Stimulated activated naive B cell treated with anti-CD40 and anti-IgM and Interleukin-4, amounts not matched to agents 10 μg/mL and 1 μg/mL and 100 μg/mL, for 72 hours (primary cell): ENCODE results near the gene RALB.
"Not testable (repeated sequence)": the region's sequence is repeated elsewhere in the genome, so short reads cannot be mapped to it uniquely, and the experiment has no call there.

ENCODE experiments used
- ATAC-seq, 2 donors: fragments of 150-1000 bp; cut with Tn5 transposase; replicated peaks; 2 replicates each; pipeline ENCODE4 v1.10.0; 2021; ENCODE audit warnings: moderate library complexity in 1 of 2
- DNase-seq: peaks from one replicate; pipeline ENCODE4 v3.0.0; 2021
- H3K27ac Mint-ChIP-seq: one replicate; pipeline ENCODE4 v1.8.0; 2022; ENCODE audit warnings: mild to moderate bottlenecking, mixed read lengths
- H3K27me3 Mint-ChIP-seq, 2 donors: one replicate each; pipeline ENCODE4 v1.8.0; 2022; ENCODE audit warnings: mixed read lengths in 2 of 2
- H3K36me3 Mint-ChIP-seq, 2 donors: one replicate each; pipeline ENCODE4 v1.8.0; 2022; ENCODE audit warnings: mixed read lengths in 2 of 2, mild to moderate bottlenecking in 1 of 2
- H3K4me1 Mint-ChIP-seq, 2 donors: one replicate each; pipeline ENCODE4 v1.8.0; 2022; ENCODE audit warnings: mixed read lengths in 2 of 2, mild to moderate bottlenecking in 1 of 2
- H3K4me3 Mint-ChIP-seq, 2 donors: one replicate each; pipeline ENCODE4 v1.8.0; 2022; ENCODE audit warnings: mild to moderate bottlenecking in 2 of 2, mixed read lengths in 2 of 2, moderate library complexity in 1 of 2
- H3K9me3 Mint-ChIP-seq, 2 donors: one replicate each; pipeline ENCODE4 v1.8.0; 2022; ENCODE audit warnings: mixed read lengths in 2 of 2, mild to moderate bottlenecking in 1 of 2

Gene RALB

GRCh38 chr2:120231564-120231973 lies 21.1 kb upstream of the RALB start:
- H3K9me3 Mint-ChIP-seq = no peaks in the 10 kb centered on the region
- peak overlapping the region; percentile 90 to 93 for H3K4me3 Mint-ChIP-seq
- no peaks in the 10 kb centered on the region for H3K27me3 Mint-ChIP-seq
- peaks cover 35 to 70% of the 10 kb centered on the region in 2 donors for H3K4me1 Mint-ChIP-seq
- DNase-seq = no peak
- peak; percentile 22 to 32 for ATAC-seq
- peak overlapping the region; percentile 94 for H3K27ac Mint-ChIP-seq
- H3K36me3 Mint-ChIP-seq = peaks cover 3 to 4% of the 10 kb centered on the region in 2 donors

GRCh38 chr2:120231974-120232635 lies 20.5 kb upstream of the RALB start:
- peaks cover 34 to 65% of the 10 kb centered on the region in 2 donors for H3K4me1 Mint-ChIP-seq

DNA sequence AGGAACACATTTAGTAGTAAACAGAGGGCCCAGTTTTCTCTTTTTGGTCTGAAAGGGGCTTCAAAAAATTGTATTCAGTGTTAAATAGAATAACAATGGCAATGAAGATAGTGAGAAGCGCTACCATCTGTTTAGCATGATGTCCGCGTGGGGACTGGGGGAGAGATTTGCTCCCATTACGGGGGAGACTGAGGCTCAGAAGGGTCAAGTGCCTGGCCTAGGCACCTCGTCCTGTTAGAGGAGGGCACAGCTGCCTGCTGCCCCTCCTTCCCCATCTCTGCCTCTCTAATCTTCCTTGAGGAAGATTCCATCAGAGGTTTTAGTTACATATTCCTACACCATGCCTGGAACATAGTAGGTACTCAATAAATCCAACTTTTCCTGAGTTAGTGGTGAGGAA lies 19.4 kb upstream of the RALB start:
- H3K4me3 Mint-ChIP-seq = peak overlapping the region in 1 of 2 donors; percentile 90
- peaks cover 24 to 53% of the 10 kb centered on the region in 2 donors for H3K4me1 Mint-ChIP-seq
- ATAC-seq = no peak
- peaks cover 3 to 4% of the 10 kb centered on the region in 2 donors for H3K36me3 Mint-ChIP-seq
- DNase-seq = no peak
- peak overlapping the region; percentile 94 for H3K27ac Mint-ChIP-seq
- no peaks in the 10 kb centered on the region for H3K9me3 Mint-ChIP-seq
- H3K27me3 Mint-ChIP-seq = peaks cover 0 to 8% of the 10 kb centered on the region in 2 donors

More at GRCh38 chr2:120231974-120232635, 20.5 kb upstream of the RALB start:
- ATAC-seq = peak; percentile 92 to 93
- Mint-ChIP-seq H3K4me3 (peak overlapping the region; percentile 90 to 93), H3K27me3 (peaks cover 0 to 4% of the 10 kb centered on the region in 2 donors), H3K27ac (peak overlapping the region; percentile 94), H3K9me3 (no peaks in the 10 kb centered on the region), H3K36me3 (peaks cover 3 to 4% of the 10 kb centered on the region in 2 donors)
- peak; percentile 69 for DNase-seq

GRCh38 chr2:120235158-120235557 lies 17.5 kb upstream of the RALB start:
- not testable (repeated sequence) for H3K27me3 Mint-ChIP-seq

DNA sequence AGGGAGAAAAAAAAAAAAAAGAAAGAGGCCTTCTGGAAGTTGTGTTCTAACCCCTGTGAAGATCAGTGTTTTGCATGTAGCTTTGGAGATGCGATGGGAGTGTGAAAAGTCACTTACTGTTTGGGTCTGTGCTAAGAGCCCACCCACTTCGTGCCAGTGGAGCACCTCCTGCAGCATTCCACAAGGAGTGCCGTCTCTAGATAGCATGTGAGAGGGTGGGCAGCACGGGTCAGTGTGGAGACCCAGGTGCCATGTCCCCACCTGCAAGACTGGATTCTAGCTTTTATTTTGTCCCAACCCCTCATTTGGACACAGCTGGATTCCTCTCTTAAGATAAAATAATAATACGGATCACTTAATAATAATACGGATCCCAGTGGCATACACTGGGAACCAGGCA lies 17.0 kb upstream of the RALB start:
- peaks cover 16 to 32% of the 10 kb centered on the region in 2 donors for H3K4me1 Mint-ChIP-seq
- ATAC-seq = no peak
- H3K27me3 Mint-ChIP-seq = peaks cover 0 to 8% of the 10 kb centered on the region in 2 donors
- H3K4me3 Mint-ChIP-seq = no peak overlapping the region
- H3K36me3 Mint-ChIP-seq = peaks cover 0 to 1% of the 10 kb centered on the region in 2 donors
- no peak overlapping the region for H3K27ac Mint-ChIP-seq
- no peak for DNase-seq
- no peaks in the 10 kb centered on the region for H3K9me3 Mint-ChIP-seq

More at GRCh38 chr2:120235158-120235557, 17.5 kb upstream of the RALB start:
- H3K36me3 Mint-ChIP-seq, H3K27ac Mint-ChIP-seq, ATAC-seq, H3K9me3 Mint-ChIP-seq, H3K4me3 Mint-ChIP-seq, DNase-seq: not testable (repeated sequence)
- H3K4me1 Mint-ChIP-seq = peaks cover 16 to 36% of the 10 kb centered on the region in 2 donors

DNA sequence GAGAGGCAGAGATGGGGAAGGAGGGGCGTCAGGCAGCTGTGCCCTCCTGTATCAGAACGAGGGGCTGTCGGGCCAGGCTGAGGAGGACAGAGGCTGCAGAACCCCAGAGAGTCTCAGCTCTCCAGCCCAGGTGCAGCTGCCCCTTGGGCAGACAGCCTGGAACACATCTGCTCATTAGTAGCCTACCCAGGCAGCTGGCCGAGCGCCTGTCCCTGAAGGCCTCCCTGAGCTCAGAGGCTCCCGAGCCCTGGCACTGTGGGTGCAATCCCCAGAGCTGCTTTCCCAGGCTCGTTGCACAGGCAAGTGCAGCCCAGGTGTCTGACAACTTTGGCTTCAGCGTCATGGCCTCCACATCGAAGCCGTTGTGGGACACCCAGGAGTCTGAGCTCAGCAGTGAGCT lies 16.3 kb upstream of the RALB start:
- H3K36me3 Mint-ChIP-seq = peaks cover 0 to 1% of the 10 kb centered on the region in 2 donors
- H3K4me3 Mint-ChIP-seq = no peak overlapping the region
- DNase-seq (no peak), ATAC-seq (no peak)
- H3K4me1 Mint-ChIP-seq = peaks cover 11 to 25% of the 10 kb centered on the region in 2 donors
- H3K9me3 Mint-ChIP-seq = no peaks in the 10 kb centered on the region
- H3K27me3 Mint-ChIP-seq = peaks cover 0 to 8% of the 10 kb centered on the region in 2 donors
- H3K27ac Mint-ChIP-seq = no peak overlapping the region

DNA sequence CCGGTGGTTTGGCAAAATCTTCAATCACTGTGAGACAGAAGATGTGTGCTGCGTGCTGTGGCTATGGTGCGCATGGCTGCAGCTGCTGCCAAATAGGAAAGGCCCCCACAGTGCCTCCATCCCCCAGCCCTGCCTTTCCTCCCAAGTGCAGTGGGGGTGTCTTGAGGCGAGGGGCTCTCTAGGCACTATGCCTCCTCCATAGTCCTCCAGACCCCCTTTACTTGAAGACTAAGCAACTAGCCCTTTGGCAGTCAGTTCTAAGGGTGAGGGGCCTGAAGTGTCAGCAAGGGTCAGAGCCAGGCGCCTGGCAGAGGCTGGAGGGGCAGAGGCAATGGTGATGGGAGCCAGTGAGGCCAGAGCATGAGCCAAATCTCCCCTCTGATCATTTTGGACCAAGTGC lies 15.9 kb upstream of the RALB start:
- H3K27ac Mint-ChIP-seq = no peak overlapping the region
- H3K36me3 Mint-ChIP-seq = peaks cover 0 to 1% of the 10 kb centered on the region in 2 donors
- DNase-seq = no peak
- H3K4me3 Mint-ChIP-seq = no peak overlapping the region
- no peaks in the 10 kb centered on the region for H3K9me3 Mint-ChIP-seq
- H3K27me3 Mint-ChIP-seq = peaks cover 0 to 8% of the 10 kb centered on the region in 2 donors
- H3K4me1 Mint-ChIP-seq = peaks cover 11 to 21% of the 10 kb centered on the region in 2 donors
- ATAC-seq = no peak

DNA sequence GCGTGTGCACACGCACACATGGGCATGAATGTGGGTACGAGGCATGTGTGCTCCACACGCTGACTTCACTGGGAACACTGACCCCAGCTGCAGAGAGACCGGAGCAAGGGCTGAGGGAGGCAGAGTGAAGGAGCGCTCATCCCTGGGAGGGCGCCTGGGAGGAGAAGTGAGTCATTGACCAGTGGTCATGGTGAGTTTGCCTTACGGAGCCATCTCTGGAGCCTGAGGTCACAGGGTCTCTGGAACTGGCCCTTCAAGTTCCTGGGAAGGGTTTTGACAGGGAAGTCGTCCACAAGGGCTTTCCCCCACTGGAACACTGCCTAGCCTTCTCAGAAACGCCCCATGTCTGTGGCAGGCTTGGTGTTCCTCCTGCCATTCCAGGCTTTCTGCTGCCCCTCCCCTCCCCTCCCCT lies 15.2 kb upstream of the RALB start:
- no peak for DNase-seq
- Mint-ChIP-seq H3K27ac (no peak overlapping the region), H3K9me3 (no peaks in the 10 kb centered on the region), H3K36me3 (peaks cover 0 to 1% of the 10 kb centered on the region in 2 donors), H3K27me3 (peaks cover 0 to 8% of the 10 kb centered on the region in 2 donors), H3K4me1 (peaks cover 11 to 17% of the 10 kb centered on the region in 2 donors), H3K4me3 (no peak overlapping the region)
- no peak for ATAC-seq

DNA sequence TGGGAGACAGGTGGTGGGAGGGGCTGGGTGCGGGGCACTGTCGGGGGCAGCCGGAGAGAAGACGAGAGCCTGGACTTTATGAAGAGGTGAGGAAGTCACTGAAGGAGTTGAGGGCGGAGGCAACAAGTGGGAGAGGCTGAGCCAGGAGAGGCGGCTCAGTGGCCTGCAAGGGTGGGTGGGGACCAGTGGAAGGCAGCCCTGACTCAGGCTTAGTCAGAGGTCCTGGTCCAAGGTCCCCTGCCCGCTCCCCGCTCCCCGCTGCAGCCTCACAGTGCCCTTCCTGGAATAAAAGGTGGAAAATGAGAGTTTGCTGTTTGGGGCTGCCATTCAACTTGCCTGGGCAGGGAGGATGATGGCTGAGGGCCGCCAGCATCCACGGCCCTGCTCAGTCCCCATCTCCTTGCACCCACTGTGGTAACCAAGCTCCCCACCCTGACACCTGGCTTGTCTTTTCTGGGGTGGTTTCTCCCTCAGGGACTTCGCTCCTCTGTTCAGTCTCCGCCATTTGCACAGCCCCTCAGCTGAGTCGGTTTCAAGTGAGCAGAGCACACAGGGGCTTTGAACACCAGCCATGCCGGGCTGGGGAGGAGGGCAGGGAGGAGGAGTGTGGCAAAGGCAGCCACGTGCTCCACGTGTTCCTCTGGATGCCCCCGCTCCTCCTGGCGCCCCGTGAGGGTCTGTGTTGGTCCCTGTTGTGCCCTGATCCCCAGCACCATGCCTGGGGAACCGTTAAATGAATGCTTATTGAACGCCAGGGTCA lies 13.7 kb upstream of the RALB start:
- Mint-ChIP-seq H3K9me3 (peaks cover 0 to 3% of the 10 kb centered on the region in 2 donors), H3K36me3 (peaks cover 0 to 3% of the 10 kb centered on the region in 2 donors), H3K27me3 (peaks cover 0 to 8% of the 10 kb centered on the region in 2 donors), H3K27ac (no peak overlapping the region), H3K4me1 (peaks cover 8 to 10% of the 10 kb centered on the region in 2 donors), H3K4me3 (no peak overlapping the region)
- no peak for ATAC-seq
- no peak for DNase-seq

DNA sequence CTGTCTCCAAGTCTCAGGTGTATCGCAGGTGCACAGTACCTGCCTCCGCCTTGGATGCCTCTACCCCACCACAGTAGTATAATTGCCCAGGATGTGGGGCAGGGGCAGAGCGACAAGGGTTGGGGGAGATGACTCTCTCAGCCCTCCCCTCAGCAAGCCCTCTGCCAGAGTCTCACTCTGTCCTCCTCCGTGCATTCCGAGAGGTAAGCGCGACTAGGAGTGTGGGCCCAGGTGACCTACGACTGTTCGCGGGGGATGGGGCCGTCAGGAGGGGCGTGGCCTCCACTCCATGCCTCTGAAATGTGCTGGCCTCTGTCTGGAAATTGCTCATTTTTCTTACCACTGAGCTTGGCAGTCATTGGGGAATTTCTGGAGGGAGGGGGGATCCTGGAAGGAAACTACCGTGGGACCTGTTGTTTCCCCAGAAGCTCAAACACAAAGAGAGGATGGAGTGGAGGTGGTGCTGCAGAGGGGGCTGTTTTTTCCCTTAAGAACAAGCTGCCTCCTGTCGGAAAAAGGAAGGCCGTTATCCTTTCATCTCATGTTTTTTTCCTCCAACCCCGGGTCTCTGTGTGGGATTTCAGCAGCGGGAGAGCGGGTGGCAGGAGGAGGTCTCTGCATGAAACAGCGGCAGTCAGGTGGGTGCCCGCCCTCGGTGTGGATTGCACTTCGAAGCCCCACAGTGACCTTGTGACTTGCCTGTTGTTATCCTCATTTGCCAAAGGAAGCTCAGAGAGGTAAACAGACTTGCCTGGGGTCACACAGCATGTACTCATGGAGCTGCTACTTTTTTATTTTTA lies 13.0 kb upstream of the RALB start:
- no peak for DNase-seq
- peaks cover 0 to 8% of the 10 kb centered on the region in 2 donors for H3K27me3 Mint-ChIP-seq
- peaks cover 0 to 3% of the 10 kb centered on the region in 2 donors for H3K36me3 Mint-ChIP-seq
- peaks cover 3 to 4% of the 10 kb centered on the region in 2 donors for H3K9me3 Mint-ChIP-seq
- ATAC-seq = no peak
- peaks cover 4 to 5% of the 10 kb centered on the region in 2 donors for H3K4me1 Mint-ChIP-seq
- H3K27ac Mint-ChIP-seq = no peak overlapping the region
- no peak overlapping the region for H3K4me3 Mint-ChIP-seq

- Mint-ChIP-seq H3K36me3 (peaks cover 0 to 3% of the 10 kb centered on the region in 2 donors), H3K4me3 (no peak overlapping the region), H3K9me3 (peaks cover 3 to 4% of the 10 kb centered on the region in 2 donors), H3K27me3 (peaks cover 0 to 8% of the 10 kb centered on the region in 2 donors), H3K4me1 (peaks cover 4 to 6% of the 10 kb centered on the region in 2 donors), H3K27ac (no peak overlapping the region)
- DNase-seq (no peak), ATAC-seq (no peak)
Observed at GRCh38 chr2:120240901-120241429, 11.7 kb upstream of the RALB start.

- Mint-ChIP-seq H3K27me3 (peaks cover 0 to 12% of the 10 kb centered on the region in 2 donors), H3K4me1 (peaks cover 4 to 14% of the 10 kb centered on the region in 2 donors), H3K27ac (no peak overlapping the region), H3K36me3 (peaks cover 0 to 3% of the 10 kb centered on the region in 2 donors), H3K4me3 (no peak overlapping the region), H3K9me3 (peaks cover 3 to 4% of the 10 kb centered on the region in 2 donors)
- ATAC-seq (no peak), DNase-seq (no peak)
Observed at GRCh38 chr2:120241684-120242083, 11.0 kb upstream of the RALB start.

GRCh38 chr2:120243211-120243610 lies 9.4 kb upstream of the RALB start:
- H3K4me3 Mint-ChIP-seq = no peak overlapping the region
- H3K36me3 Mint-ChIP-seq = peaks cover 0 to 3% of the 10 kb centered on the region in 2 donors
- H3K9me3 Mint-ChIP-seq = peaks cover 3 to 4% of the 10 kb centered on the region in 2 donors
- DNase-seq (no peak), ATAC-seq (peak in 1 of 2 donors; percentile 21)
- H3K4me1 Mint-ChIP-seq = peaks cover 9 to 24% of the 10 kb centered on the region in 2 donors
- H3K27me3 Mint-ChIP-seq = peaks cover 4 to 20% of the 10 kb centered on the region in 2 donors
- no peak overlapping the region for H3K27ac Mint-ChIP-seq
